ENCODE results near the gene OR5B17.

DNA sequence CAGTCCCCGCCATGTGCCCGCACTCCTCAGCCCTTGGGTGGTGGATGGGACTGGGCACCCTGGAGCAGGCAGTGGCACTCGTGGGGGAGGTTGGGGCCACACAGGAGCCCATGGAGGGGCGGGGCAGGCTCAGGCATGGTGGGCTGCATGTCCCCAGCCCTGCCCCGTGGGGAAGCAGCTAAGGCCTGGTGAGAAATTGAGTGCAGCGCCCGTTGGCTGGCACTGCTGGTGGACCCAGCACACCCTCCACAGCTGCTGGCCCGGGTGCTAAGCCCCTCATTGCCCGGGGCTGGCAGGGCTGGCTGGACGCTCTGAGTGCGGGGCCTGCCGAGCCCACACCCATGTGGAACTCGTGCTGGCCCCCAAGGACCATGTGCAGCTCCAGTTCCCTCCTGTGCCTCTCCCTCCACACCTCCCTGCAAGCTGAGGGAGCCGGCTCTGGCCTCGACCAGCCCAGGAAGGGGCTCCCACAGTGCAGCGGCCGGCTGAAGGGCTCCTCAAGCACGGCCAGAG, 31.7 kb upstream of the OR5B17 start:
- TF ChIP-seq, protein P1, sequence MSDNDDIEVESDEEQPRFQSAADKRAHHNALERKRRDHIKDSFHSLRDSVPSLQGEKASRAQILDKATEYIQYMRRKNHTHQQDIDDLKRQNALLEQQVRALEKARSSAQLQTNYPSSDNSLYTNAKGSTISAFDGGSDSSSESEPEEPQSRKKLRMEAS (IDR thresholded peaks at IDR 0.05) = no peak
- TF ChIP-seq, protein P2, sequence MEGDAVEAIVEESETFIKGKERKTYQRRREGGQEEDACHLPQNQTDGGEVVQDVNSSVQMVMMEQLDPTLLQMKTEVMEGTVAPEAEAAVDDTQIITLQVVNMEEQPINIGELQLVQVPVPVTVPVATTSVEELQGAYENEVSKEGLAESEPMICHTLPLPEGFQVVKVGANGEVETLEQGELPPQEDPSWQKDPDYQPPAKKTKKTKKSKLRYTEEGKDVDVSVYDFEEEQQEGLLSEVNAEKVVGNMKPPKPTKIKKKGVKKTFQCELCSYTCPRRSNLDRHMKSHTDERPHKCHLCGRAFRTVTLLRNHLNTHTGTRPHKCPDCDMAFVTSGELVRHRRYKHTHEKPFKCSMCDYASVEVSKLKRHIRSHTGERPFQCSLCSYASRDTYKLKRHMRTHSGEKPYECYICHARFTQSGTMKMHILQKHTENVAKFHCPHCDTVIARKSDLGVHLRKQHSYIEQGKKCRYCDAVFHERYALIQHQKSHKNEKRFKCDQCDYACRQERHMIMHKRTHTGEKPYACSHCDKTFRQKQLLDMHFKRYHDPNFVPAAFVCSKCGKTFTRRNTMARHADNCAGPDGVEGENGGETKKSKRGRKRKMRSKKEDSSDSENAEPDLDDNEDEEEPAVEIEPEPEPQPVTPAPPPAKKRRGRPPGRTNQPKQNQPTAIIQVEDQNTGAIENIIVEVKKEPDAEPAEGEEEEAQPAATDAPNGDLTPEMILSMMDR (IDR thresholded peaks at IDR 0.05) = no peak
- TF ChIP-seq, protein P3, sequence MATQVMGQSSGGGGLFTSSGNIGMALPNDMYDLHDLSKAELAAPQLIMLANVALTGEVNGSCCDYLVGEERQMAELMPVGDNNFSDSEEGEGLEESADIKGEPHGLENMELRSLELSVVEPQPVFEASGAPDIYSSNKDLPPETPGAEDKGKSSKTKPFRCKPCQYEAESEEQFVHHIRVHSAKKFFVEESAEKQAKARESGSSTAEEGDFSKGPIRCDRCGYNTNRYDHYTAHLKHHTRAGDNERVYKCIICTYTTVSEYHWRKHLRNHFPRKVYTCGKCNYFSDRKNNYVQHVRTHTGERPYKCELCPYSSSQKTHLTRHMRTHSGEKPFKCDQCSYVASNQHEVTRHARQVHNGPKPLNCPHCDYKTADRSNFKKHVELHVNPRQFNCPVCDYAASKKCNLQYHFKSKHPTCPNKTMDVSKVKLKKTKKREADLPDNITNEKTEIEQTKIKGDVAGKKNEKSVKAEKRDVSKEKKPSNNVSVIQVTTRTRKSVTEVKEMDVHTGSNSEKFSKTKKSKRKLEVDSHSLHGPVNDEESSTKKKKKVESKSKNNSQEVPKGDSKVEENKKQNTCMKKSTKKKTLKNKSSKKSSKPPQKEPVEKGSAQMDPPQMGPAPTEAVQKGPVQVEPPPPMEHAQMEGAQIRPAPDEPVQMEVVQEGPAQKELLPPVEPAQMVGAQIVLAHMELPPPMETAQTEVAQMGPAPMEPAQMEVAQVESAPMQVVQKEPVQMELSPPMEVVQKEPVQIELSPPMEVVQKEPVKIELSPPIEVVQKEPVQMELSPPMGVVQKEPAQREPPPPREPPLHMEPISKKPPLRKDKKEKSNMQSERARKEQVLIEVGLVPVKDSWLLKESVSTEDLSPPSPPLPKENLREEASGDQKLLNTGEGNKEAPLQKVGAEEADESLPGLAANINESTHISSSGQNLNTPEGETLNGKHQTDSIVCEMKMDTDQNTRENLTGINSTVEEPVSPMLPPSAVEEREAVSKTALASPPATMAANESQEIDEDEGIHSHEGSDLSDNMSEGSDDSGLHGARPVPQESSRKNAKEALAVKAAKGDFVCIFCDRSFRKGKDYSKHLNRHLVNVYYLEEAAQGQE (IDR thresholded peaks at IDR 0.05) = no peak

Data from A549 (cell line).